Esophagus (tissue), 2 donors: ENCODE measurements around the gene CCNE1. TPM values are rescaled to one million over a fixed set of nuclear protein-coding genes. Genes with fewer than 3 reads are reported as not detected.

Experiments
- H3K27ac ChIP-seq, 2 donors: one replicate each; pipeline ENCODE4 v1.5.1; 2013; ENCODE audit warnings: low read depth in 2 of 2, mild to moderate bottlenecking in 2 of 2, inconsistent platforms in 1 of 2, low read length in 1 of 2, moderate library complexity in 1 of 2
- H3K27me3 ChIP-seq, 2 donors: one replicate each; pipeline ENCODE4 v1.6.1; 2013; ENCODE audit warnings: low read length in 2 of 2, control low read depth in 1 of 2, mild to moderate bottlenecking in 1 of 2; ENCODE audit not compliant: insufficient read depth in 2 of 2, control insufficient read depth in 1 of 2
- H3K36me3 ChIP-seq, 2 donors: one replicate each; pipeline ENCODE4 v1.6.1; 2013; ENCODE audit warnings: low read length in 1 of 2; ENCODE audit not compliant: control insufficient read depth in 2 of 2, insufficient read depth in 2 of 2
- H3K4me1 ChIP-seq, 2 donors: one replicate each; pipeline ENCODE4 v1.6.1; 2013; ENCODE audit warnings: low read length in 1 of 2; ENCODE audit not compliant: control insufficient read depth in 2 of 2, insufficient read depth in 2 of 2
- H3K4me3 ChIP-seq, 2 donors: one replicate each; pipeline ENCODE4 v1.5.1; 2013; ENCODE audit warnings: low read length in 2 of 2, mild to moderate bottlenecking in 2 of 2, low read depth in 1 of 2, moderate library complexity in 1 of 2
- H3K9me3 ChIP-seq, 2 donors: one replicate each; pipeline ENCODE4 v1.6.1; 2013; ENCODE audit warnings: mild to moderate bottlenecking in 2 of 2, low read depth in 1 of 2, low read length in 1 of 2, moderate library complexity in 1 of 2; ENCODE audit not compliant: control insufficient read depth in 2 of 2, insufficient read depth in 1 of 2
- WGBS, 2 donors: extraction: QIAGEN DNeasy Blood & Tissue Kit; methylation state at CpG; one replicate each; pipeline ENCODE4 v1.1.7; 2013; 5-methylcytosine and 5-hydroxymethylcytosine counted together
- polyA plus RNA-seq, 2 donors: library from polyadenylated mRNA; stranded (reverse); fragments of 200-250 nt; gene quantifications; one replicate each; pipeline ENCODE4 v1.2.3, GENCODE V29; 2013
- donor health status: healthy with polysubstance abuse.
- donor health status: Bipolar disorder and iron deficiency.

Gene CCNE1
- polyA plus RNA-seq = 1 to 10 TPM; 4.9 to 5.2 TPM

GRCh38 chr19:29811125-29812079 is at the start of gene CCNE1:
CCNE1 (plus strand) TSS chr19:29811991; CDS start chr19:29812556, 565 bp downstream.
- Histone ChIP-seq H3K4me1 (peaks cover 0 to 10% of the 10 kb centered on the region in 2 donors), H3K9me3 (no peaks in the 10 kb centered on the region), H3K27ac (peak within 1 kb of the TSS; percentile 14 to 44), H3K4me3 (peak within 1 kb of the TSS; percentile 55 to 86), H3K27me3 (no peaks in the 10 kb centered on the region), H3K36me3 (no peaks in the 10 kb centered on the region)
- WGBS, 2 donors = 2 to 4% methylated on average over 56 to 125 of the region's 125 CpGs

DNA sequence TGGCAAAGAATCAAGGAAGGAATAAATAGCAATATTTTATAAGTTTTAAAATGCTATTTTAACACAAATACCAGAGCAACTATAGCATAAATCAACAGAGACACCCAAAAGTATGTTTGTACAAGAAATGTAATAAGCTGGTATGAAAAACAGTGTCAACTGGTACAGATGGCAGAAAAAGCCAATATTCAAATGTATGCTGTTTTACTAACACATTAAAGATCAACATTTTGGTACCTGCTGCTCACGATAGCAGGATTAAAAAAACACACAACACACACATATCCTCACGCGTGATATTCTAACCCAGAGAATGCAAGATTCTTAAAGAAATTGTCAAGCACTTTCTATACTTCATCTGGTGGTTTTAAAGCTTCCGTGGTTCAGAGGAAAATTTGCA is 48.6 kb upstream of the CCNE1 start:
- Histone ChIP-seq H3K4me3 (no peak overlapping the region), H3K27ac (no peak overlapping the region), H3K9me3 (no peaks in the 10 kb centered on the region), H3K4me1 (no peaks in the 10 kb centered on the region), H3K27me3 (no peaks in the 10 kb centered on the region), H3K36me3 (no peaks in the 10 kb centered on the region)
- 80 to 83% methylated on average over 4 of the region's 4 CpGs for WGBS, 2 donors

- Histone ChIP-seq H3K27me3 (no peaks in the 10 kb centered on the region), H3K4me1 (no peaks in the 10 kb centered on the region), H3K4me3 (no peak overlapping the region), H3K36me3 (no peaks in the 10 kb centered on the region), H3K27ac (no peak overlapping the region), H3K9me3 (no peaks in the 10 kb centered on the region)
- WGBS, 2 donors = 89 to 92% methylated on average over 8 of the region's 8 CpGs
Observed at GRCh38 chr19:29764361-29764760, 47.4 kb upstream of the CCNE1 start.

DNA sequence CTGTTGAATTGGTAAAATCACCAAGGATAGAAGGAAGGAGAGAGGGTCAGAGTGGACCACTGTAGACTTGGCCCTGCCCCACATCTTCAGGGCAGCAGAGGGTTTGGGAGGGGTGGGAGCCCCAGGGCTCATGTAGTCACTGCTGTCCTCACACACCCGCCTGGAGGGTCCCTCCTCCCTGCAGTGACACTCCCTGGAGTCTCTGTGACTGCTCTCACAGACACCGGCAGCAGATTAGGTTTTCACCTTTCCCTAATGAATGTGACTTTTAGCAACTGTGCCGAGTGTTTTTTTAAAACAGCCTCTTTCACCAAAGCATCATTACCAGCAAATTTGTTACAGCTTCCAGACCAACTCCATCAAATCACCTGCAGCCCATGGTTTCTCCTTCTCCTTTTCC is 45.7 kb upstream of the CCNE1 start:
- Histone ChIP-seq H3K4me3 (no peak overlapping the region), H3K36me3 (no peaks in the 10 kb centered on the region), H3K27ac (no peak overlapping the region), H3K4me1 (no peaks in the 10 kb centered on the region), H3K9me3 (no peaks in the 10 kb centered on the region), H3K27me3 (no peaks in the 10 kb centered on the region)
- 52 to 60% methylated on average over 3 of the region's 3 CpGs for WGBS, 2 donors

GRCh38 chr19:29767039-29767735 is 44.6 kb upstream of the CCNE1 start:
- no peaks in the 10 kb centered on the region for H3K36me3 ChIP-seq
- H3K27ac ChIP-seq = no peak overlapping the region
- H3K27me3 ChIP-seq = no peaks in the 10 kb centered on the region
- H3K4me1 ChIP-seq = no peaks in the 10 kb centered on the region
- no peaks in the 10 kb centered on the region for H3K9me3 ChIP-seq
- WGBS, 2 donors = 73 to 81% methylated on average over 8 of the region's 8 CpGs
- no peak overlapping the region for H3K4me3 ChIP-seq

DNA sequence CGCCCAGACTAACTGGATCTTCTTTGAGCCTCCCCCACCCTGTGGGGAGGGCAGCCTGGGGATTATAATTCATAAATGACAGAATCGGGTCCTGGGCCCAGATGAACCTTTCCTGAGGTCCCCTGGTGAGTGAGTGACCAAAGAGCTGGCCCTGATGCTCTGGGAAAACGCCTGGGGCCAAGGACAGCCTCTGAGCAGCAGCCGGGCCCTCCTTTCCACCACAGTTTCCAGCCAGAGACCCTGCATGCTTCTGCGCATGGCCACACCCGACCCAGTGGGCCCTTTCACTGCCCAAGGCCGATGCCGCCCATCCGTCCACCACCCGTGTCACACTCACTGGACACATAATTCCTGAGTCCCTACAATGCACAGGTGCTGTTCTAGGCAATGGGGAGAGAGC is 43.6 kb upstream of the CCNE1 start:
- Histone ChIP-seq H3K4me1 (no peaks in the 10 kb centered on the region), H3K4me3 (no peak overlapping the region), H3K36me3 (no peaks in the 10 kb centered on the region), H3K27ac (no peak overlapping the region), H3K9me3 (no peaks in the 10 kb centered on the region), H3K27me3 (no peaks in the 10 kb centered on the region)
- 85 to 87% methylated on average over 10 of the region's 10 CpGs for WGBS, 2 donors

DNA sequence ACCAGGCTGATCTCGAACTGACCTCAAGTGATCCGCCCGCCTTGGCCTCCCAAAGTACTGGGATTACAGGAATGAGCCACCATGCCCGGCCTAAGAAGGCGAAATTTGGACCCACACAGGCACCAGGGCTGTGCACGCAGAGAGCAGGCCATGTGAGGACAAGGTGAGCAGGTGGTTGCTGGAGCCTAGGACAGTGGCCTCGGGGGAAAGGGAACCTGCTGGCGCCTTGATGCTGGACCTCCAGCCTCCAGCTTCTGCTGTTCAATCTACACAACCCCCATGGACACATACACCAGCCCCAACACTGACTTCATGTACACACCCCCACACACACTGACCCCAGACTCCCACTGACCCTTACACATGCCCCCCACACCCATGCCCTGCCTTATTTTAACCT is 41.8 kb upstream of the CCNE1 start:
- Histone ChIP-seq H3K27me3 (no peaks in the 10 kb centered on the region), H3K4me3 (no peak overlapping the region), H3K4me1 (no peaks in the 10 kb centered on the region), H3K9me3 (no peaks in the 10 kb centered on the region), H3K36me3 (no peaks in the 10 kb centered on the region), H3K27ac (no peak overlapping the region)
- 81 to 91% methylated on average over 8 of the region's 8 CpGs for WGBS, 2 donors

- Histone ChIP-seq H3K27me3 (no peaks in the 10 kb centered on the region), H3K36me3 (no peaks in the 10 kb centered on the region), H3K27ac (no peak overlapping the region), H3K4me3 (no peak overlapping the region), H3K4me1 (no peaks in the 10 kb centered on the region), H3K9me3 (no peaks in the 10 kb centered on the region)
- 74 to 78% methylated on average over 7 of the region's 7 CpGs for WGBS, 2 donors
Observed at GRCh38 chr19:29770648-29771047, 41.1 kb upstream of the CCNE1 start.

DNA sequence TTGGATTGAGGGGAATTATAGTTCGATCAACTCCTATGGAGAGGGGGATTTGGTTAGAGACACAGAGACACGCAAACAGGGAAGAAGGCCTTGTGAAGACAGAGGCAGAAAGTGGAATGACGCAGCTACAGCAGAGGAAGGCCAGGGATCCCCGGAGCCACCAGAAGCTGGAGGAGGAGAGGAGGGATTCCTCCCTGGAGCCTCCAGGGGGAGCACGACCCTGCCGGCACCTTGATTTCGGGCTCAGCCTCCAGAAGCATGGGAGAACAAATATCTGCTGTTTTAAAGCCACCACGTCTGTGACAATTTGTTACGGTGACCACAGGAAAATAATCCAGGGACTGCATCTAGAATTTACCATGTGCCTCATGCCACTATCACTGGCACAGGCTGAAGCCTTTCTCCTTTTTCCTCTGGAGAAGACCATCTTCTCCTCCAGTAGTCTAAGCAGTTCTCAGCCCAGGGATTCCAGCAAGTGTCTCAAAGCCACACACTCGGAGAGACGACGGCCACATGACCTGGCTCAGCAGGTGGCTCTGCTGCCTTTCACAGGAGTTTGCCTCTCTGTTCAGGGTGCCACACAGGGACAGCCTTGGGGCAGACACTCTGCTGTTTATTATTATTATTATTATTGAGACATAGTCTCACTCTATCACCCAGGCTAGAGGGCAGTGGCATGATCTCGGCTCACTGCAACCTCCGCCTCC is 39.9 kb upstream of the CCNE1 start:
- no peaks in the 10 kb centered on the region for H3K4me1 ChIP-seq
- 28% methylated on average over 14 of the region's 14 CpGs for WGBS, 2 donors
- no peaks in the 10 kb centered on the region for H3K27me3 ChIP-seq
- H3K9me3 ChIP-seq = no peaks in the 10 kb centered on the region
- no peak overlapping the region for H3K4me3 ChIP-seq
- no peak overlapping the region for H3K27ac ChIP-seq
- no peaks in the 10 kb centered on the region for H3K36me3 ChIP-seq
